ENCODE results near the gene RAPH1. TPM values are rescaled to one million over a fixed set of nuclear protein-coding genes. Genes with fewer than 3 reads are reported as not detected.

RAPH1 gene, protein sequence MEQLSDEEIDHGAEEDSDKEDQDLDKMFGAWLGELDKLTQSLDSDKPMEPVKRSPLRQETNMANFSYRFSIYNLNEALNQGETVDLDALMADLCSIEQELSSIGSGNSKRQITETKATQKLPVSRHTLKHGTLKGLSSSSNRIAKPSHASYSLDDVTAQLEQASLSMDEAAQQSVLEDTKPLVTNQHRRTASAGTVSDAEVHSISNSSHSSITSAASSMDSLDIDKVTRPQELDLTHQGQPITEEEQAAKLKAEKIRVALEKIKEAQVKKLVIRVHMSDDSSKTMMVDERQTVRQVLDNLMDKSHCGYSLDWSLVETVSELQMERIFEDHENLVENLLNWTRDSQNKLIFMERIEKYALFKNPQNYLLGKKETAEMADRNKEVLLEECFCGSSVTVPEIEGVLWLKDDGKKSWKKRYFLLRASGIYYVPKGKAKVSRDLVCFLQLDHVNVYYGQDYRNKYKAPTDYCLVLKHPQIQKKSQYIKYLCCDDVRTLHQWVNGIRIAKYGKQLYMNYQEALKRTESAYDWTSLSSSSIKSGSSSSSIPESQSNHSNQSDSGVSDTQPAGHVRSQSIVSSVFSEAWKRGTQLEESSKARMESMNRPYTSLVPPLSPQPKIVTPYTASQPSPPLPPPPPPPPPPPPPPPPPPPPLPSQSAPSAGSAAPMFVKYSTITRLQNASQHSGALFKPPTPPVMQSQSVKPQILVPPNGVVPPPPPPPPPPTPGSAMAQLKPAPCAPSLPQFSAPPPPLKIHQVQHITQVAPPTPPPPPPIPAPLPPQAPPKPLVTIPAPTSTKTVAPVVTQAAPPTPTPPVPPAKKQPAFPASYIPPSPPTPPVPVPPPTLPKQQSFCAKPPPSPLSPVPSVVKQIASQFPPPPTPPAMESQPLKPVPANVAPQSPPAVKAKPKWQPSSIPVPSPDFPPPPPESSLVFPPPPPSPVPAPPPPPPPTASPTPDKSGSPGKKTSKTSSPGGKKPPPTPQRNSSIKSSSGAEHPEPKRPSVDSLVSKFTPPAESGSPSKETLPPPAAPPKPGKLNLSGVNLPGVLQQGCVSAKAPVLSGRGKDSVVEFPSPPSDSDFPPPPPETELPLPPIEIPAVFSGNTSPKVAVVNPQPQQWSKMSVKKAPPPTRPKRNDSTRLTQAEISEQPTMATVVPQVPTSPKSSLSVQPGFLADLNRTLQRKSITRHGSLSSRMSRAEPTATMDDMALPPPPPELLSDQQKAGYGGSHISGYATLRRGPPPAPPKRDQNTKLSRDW
- total RNA-seq (2014; rRNA removed; shearing (Covaris generic)) (83.9 and 144 TPM in 2 replicates), polyA plus RNA-seq (2016; fragmentation: Nextera tagmentation; extraction: Ambion mirVana) (36.9 and 38.8 TPM in 2 replicates)

DNA sequence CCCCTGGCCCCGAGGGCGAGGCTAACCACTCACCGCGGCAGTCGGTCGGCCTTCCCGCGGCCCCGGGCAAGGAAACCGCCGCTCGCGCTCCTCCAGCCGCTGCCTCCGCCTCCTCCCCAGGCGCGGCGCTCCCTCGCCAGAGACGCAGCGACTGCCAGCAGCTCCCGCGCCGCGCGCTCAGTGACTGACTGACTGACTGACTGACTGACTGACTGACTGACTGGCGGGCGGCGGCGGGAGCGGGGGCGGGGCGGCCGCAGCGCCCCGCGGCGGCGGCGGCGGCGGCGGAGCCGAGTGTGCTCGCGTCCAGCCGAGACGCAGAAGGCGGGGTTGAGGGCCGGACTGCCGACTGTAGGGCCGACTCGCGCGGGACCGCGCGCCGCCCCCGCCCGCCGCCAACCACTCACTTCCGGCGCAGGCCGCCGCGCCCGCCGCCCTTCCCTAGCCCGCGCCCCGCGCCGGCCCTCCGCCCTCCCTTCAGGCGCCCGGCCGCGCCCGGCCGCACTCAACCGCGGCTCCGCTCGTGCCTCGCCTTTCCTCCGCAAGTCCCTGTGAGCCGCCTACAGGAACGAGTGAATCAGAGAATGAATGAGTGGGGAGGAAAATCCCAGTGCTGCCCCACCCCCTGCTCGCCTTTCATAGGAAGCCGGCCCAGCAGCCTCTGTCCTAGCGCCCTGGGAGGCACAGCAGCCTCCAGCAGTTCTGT is at the start of gene RAPH1:
RAPH1 (minus strand) TSS at position 224 of the 706 bp plus-strand sequence. CDS start 39,948 bp downstream, outside the sequence.
- peak within 1 kb of the TSS; percentile 91 for H3K4me2 ChIP-seq (ENCODE audit: unreplicated experiment)
- H3K9me2 ChIP-seq (ENCODE audit: insufficient read depth): no peaks in the 10 kb centered on the region
- in situ Hi-C loops (cut with MboI): no loop called here
- H3K36me3 ChIP-seq (ENCODE audit: low read depth): peaks cover 11% of the 10 kb centered on the region; the same call in 1 of the 2 replicates
- WGBS, 2 experiments (ENCODE audit: low coverage in 1 of 2, low lambda C conversion rate in 2 of 2, missing lambda C conversion rate in 2 of 2): 0 to 1% methylated on average over 27 to 83 of the region's 92 CpGs
- no peaks in the 10 kb centered on the region for H3K27me3 ChIP-seq (replicated peaks; ENCODE audit: insufficient read depth)
- H2AFZ ChIP-seq: peak within 1 kb of the TSS; percentile 71
- H3K4me3 ChIP-seq: peak within 1 kb of the TSS; percentile 88
- H4K20me1 ChIP-seq (ENCODE audit: insufficient read depth): peaks cover 6% of the 10 kb centered on the region; the same call in 1 of the 2 replicates
- H3K9ac ChIP-seq: peak within 1 kb of the TSS; percentile 98
- TF ChIP-seq EZH2 (IDR thresholded peaks at IDR 0.05; ENCODE audit: insufficient read depth, poor library complexity, severe bottlenecking): no peak
- peak; percentile 97 for DNase-seq
- no peaks in the 10 kb centered on the region for H3K9me3 ChIP-seq (ENCODE audit: low read depth)
- H3K27ac ChIP-seq: peak within 1 kb of the TSS; percentile 92
- H3F3A ChIP-seq (ENCODE audit: insufficient read depth): peaks cover 52% of the 10 kb centered on the region
- H3K79me2 ChIP-seq (ENCODE audit: insufficient read depth): peaks cover 47% of the 10 kb centered on the region
- H3K4me1 ChIP-seq (ENCODE audit: insufficient read depth): peaks cover 19% of the 10 kb centered on the region

DNA sequence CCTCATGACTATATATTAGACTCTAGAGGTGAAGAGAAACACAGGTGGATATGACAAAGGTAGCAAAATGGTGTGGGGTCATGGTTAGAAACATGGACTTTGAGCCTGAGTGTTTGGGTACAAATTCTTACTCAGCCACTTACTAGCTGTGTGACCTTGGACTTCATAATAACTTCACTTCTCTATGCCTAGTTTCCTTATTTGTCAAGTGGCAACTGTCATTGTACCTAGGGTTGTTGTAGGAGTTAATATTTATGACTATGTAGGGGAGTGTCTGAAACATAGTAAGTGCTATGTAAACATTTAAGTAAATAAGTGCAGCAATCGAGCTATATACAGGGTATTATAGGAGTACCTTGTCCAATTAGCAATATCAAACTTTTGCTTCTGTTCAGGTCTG is 49.7 kb upstream of the RAPH1 start:
- no peaks in the 10 kb centered on the region for H3K36me3 ChIP-seq (ENCODE audit: low read depth)
- H3K9me2 ChIP-seq (ENCODE audit: insufficient read depth): no peaks in the 10 kb centered on the region
- 95 to 100% methylated on average over 1 of the region's 1 CpG for WGBS, 2 experiments (ENCODE audit: low coverage in 1 of 2, low lambda C conversion rate in 2 of 2, missing lambda C conversion rate in 2 of 2)
- H3K79me2 ChIP-seq (ENCODE audit: insufficient read depth): no peaks in the 10 kb centered on the region
- no peak overlapping the region for H3K4me2 ChIP-seq (ENCODE audit: unreplicated experiment)
- H3K27me3 ChIP-seq (replicated peaks; ENCODE audit: insufficient read depth): no peaks in the 10 kb centered on the region
- no peak overlapping the region for H2AFZ ChIP-seq
- H3F3A ChIP-seq (ENCODE audit: insufficient read depth): peaks cover 43% of the 10 kb centered on the region
- TF ChIP-seq EZH2phosphoT487 (IDR thresholded peaks at IDR 0.05; ENCODE audit: insufficient read depth, low read depth) (no peak), EZH2 (IDR thresholded peaks at IDR 0.05; ENCODE audit: insufficient read depth, poor library complexity, severe bottlenecking) (no peak)
- H3K4me3 ChIP-seq: no peak overlapping the region
- H4K20me1 ChIP-seq (ENCODE audit: insufficient read depth): no peaks in the 10 kb centered on the region
- no peak overlapping the region; the same call in 1 of the 2 replicates for H3K27ac ChIP-seq
- no peak for DNase-seq
- in situ Hi-C loops (cut with MboI): no loop called here
- H3K4me1 ChIP-seq (ENCODE audit: insufficient read depth): peaks cover 53% of the 10 kb centered on the region
- no peak overlapping the region for H3K9ac ChIP-seq
- H3K9me3 ChIP-seq (ENCODE audit: low read depth): no peaks in the 10 kb centered on the region

DNA sequence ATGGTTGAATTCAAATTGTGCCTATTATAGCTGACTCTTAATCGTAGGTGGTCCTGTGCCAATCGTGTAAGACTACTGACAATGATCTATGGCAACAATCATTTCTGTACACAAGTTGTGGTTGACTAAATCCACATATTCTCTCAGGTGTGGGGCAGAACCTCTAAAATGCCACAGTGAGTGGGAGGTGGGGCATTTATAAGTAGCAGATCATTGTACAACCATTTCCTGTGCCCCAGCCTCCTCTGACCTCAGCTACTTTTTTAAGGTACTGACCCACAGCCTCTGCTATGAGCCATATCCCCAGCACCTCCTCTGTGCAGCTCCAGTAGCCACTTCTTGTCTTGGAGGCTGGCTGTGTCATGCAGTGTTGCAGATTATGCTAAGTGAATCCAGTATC is 48.6 kb upstream of the RAPH1 start:
- no peaks in the 10 kb centered on the region for H3K9me2 ChIP-seq (ENCODE audit: insufficient read depth)
- DNase-seq: peak; percentile 92
- peak overlapping the region; percentile 72 for H3K27ac ChIP-seq
- no peaks in the 10 kb centered on the region for H3K79me2 ChIP-seq (ENCODE audit: insufficient read depth)
- H3F3A ChIP-seq (ENCODE audit: insufficient read depth): peaks cover 52% of the 10 kb centered on the region
- peak overlapping the region; percentile 25; the same call in 1 of the 2 replicates for H3K9ac ChIP-seq
- no peaks in the 10 kb centered on the region for H4K20me1 ChIP-seq (ENCODE audit: insufficient read depth)
- no peak for TF ChIP-seq EZH2phosphoT487 (IDR thresholded peaks at IDR 0.05; ENCODE audit: insufficient read depth, low read depth)
- no peak for TF ChIP-seq EZH2 (IDR thresholded peaks at IDR 0.05; ENCODE audit: insufficient read depth, poor library complexity, severe bottlenecking)
- WGBS, 2 experiments (ENCODE audit: low coverage in 1 of 2, low lambda C conversion rate in 2 of 2, missing lambda C conversion rate in 2 of 2): 13 to 23% methylated on average over 2 of the region's 2 CpGs
- peak overlapping the region; percentile 34 for H3K4me2 ChIP-seq (ENCODE audit: unreplicated experiment)
- H3K4me1 ChIP-seq (ENCODE audit: insufficient read depth): peaks cover 64% of the 10 kb centered on the region
- no peak overlapping the region for H3K4me3 ChIP-seq
- in situ Hi-C loops (cut with MboI): no loop called here
- no peaks in the 10 kb centered on the region for H3K27me3 ChIP-seq (replicated peaks; ENCODE audit: insufficient read depth)
- no peak overlapping the region for H2AFZ ChIP-seq
- no peaks in the 10 kb centered on the region for H3K9me3 ChIP-seq (ENCODE audit: low read depth)
- H3K36me3 ChIP-seq (ENCODE audit: low read depth): no peaks in the 10 kb centered on the region

All from GM23248 (cell line).